K562 (cell line): ENCODE data around the gene VARS1. TPM values are rescaled to one million over a fixed set of nuclear protein-coding genes. Genes with fewer than 3 reads are reported as not detected.

Experiments
- BCOR ChIP-seq: fragments of 450-650 bp; IDR thresholded peaks from 2 replicates; pipeline ENCODE4 v1.6.1; 2016
- E2F5 ChIP-seq: sonication (generic); formaldehyde crosslinking; IDR thresholded peaks from 2 replicates; pipeline ENCODE4 v1.8.0; 2022; ENCODE audit warnings: mild to moderate bottlenecking, missing genetic modification reagents
- EP400 ChIP-seq: fragments of 450-650 bp; IDR thresholded peaks from 2 replicates; pipeline ENCODE4 v1.6.1; 2017; ENCODE audit warnings: antibody characterized with exemption, mild to moderate bottlenecking, moderate library complexity
- GABPA ChIP-seq: fragments of 200-800 bp; sonication (Bioruptor generic); conservative IDR thresholded peaks from 2 replicates; pipeline ENCODE4 v1.6.1; 2016; ENCODE audit warnings: low read depth, missing genetic modification characterization, missing compliant biosample characterization
- ID3 ChIP-seq, 2 experiments: fragments of 250-450 bp in 1 of 2; fragments of 450-650 bp in 1 of 2; sonication (Bioruptor Pico) in 1 of 2; IDR thresholded peaks; 2 replicates each; pipeline versions ENCODE4 v1.6.1 to v1.8.0; 2016 to 2021; ENCODE audit warnings: mild to moderate bottlenecking in 2 of 2, moderate library complexity in 2 of 2, missing compliant biosample characterization in 1 of 2, missing genetic modification characterization in 1 of 2
- MTA1 ChIP-seq: fragments of 450-650 bp; IDR thresholded peaks from 2 replicates; pipeline ENCODE4 v1.6.1; 2017; ENCODE audit warnings: borderline replicate concordance
- MXI1 ChIP-seq: IDR thresholded peaks from 2 replicates; pipeline ENCODE4 v1.6.1; 2011; ENCODE audit warnings: low read depth, mild to moderate bottlenecking, improper control_type of control experiment, low read length
- PHF20 ChIP-seq: fragments of 450-650 bp; IDR thresholded peaks from 2 replicates; pipeline ENCODE4 v1.6.1; 2018; ENCODE audit not compliant: partially characterized antibody
- POU5F1 ChIP-seq: fragments of 150-350 bp; IDR thresholded peaks from 2 replicates; pipeline ENCODE4 v1.6.1; 2014; ENCODE audit warnings: borderline replicate concordance, low read length, low read depth, mild to moderate bottlenecking; ENCODE audit not compliant: partially characterized antibody
- RNF2 ChIP-seq: sonication (generic); IDR thresholded peaks from 2 replicates; pipeline ENCODE4 v1.6.1; 2016
- SMAD4 ChIP-seq: fragments of 250-450 bp; sonication (Bioruptor Pico); conservative IDR thresholded peaks from 2 replicates; pipeline ENCODE4 v1.8.0; 2021; ENCODE audit warnings: inconsistent platforms, mild to moderate bottlenecking, moderate library complexity
- TCF15 ChIP-seq: fragments of 250-450 bp; sonication (Bioruptor Pico); IDR thresholded peaks from 2 replicates; pipeline ENCODE4 v1.8.0; 2022; ENCODE audit warnings: moderate library complexity, mild to moderate bottlenecking, inconsistent platforms
- ZNF41 ChIP-seq: fragments of 250-450 bp; sonication (Bioruptor Pico); conservative IDR thresholded peaks from 2 replicates; pipeline ENCODE4 v1.4.0; 2020; ENCODE audit warnings: mild to moderate bottlenecking
- polyA plus RNA-seq, 8 experiments: library from polyadenylated mRNA; depleted of rRNA in 4 of 8; stranded (reverse) in 5 of 8; unstranded in 3 of 8; fragments of >200 nt; fragmentation: Nextera tagmentation in 2 of 8; fragmentation: Illumina TruSeq in 1 of 8; extraction: Ambion mirVana in 2 of 8; extraction: Trizol in 1 of 8; gene quantifications; 2 replicates each; pipeline versions ENCODE4 v1.2.1 to v1.2.3, GENCODE V29; 2011 to 2014; ENCODE audit warnings: inconsistent platforms in 1 of 8, missing spikeins in 1 of 8
- total RNA-seq, 7 experiments: library from RNA; depleted of rRNA in 6 of 7; stranded (reverse); fragments of >200 nt in 6 of 7; fragmentation: Illumina TruSeq in 2 of 7; extraction: Trizol in 2 of 7; gene quantifications; 2 replicates each; pipeline versions ENCODE4 v1.2.1 to v1.2.3, GENCODE V29; 2011 to 2021; ENCODE audit warnings: low replicate concordance in 1 of 7
- TF ChIP-seq, protein P1 (sequence below): sonication (generic); formaldehyde crosslinking; IDR thresholded peaks from 2 replicates; pipeline ENCODE4 v1.8.0; 2023; ENCODE audit warnings: missing genetic modification reagents, mild to moderate bottlenecking, borderline replicate concordance
- TF ChIP-seq, protein P2 (sequence below): fragments of 250-450 bp; sonication (Bioruptor Pico); IDR thresholded peaks from 2 replicates; pipeline ENCODE4 v1.8.0; 2022; ENCODE audit warnings: inconsistent platforms
- TF ChIP-seq, protein P3 (sequence below): fragments of 450-650 bp; formaldehyde crosslinking; IDR thresholded peaks from 2 replicates; pipeline ENCODE4 v1.4.0; 2022; ENCODE audit warnings: mild to moderate bottlenecking, moderate library complexity

The VARS1 gene
- total and polyA plus RNA-seq, 9 of the 15 experiments (the other 6 are each of a cell fraction or from before 2014, with no cell fraction given) = 2.9 to 488 (median 130) TPM

- TF ChIP-seq, protein P1, sequence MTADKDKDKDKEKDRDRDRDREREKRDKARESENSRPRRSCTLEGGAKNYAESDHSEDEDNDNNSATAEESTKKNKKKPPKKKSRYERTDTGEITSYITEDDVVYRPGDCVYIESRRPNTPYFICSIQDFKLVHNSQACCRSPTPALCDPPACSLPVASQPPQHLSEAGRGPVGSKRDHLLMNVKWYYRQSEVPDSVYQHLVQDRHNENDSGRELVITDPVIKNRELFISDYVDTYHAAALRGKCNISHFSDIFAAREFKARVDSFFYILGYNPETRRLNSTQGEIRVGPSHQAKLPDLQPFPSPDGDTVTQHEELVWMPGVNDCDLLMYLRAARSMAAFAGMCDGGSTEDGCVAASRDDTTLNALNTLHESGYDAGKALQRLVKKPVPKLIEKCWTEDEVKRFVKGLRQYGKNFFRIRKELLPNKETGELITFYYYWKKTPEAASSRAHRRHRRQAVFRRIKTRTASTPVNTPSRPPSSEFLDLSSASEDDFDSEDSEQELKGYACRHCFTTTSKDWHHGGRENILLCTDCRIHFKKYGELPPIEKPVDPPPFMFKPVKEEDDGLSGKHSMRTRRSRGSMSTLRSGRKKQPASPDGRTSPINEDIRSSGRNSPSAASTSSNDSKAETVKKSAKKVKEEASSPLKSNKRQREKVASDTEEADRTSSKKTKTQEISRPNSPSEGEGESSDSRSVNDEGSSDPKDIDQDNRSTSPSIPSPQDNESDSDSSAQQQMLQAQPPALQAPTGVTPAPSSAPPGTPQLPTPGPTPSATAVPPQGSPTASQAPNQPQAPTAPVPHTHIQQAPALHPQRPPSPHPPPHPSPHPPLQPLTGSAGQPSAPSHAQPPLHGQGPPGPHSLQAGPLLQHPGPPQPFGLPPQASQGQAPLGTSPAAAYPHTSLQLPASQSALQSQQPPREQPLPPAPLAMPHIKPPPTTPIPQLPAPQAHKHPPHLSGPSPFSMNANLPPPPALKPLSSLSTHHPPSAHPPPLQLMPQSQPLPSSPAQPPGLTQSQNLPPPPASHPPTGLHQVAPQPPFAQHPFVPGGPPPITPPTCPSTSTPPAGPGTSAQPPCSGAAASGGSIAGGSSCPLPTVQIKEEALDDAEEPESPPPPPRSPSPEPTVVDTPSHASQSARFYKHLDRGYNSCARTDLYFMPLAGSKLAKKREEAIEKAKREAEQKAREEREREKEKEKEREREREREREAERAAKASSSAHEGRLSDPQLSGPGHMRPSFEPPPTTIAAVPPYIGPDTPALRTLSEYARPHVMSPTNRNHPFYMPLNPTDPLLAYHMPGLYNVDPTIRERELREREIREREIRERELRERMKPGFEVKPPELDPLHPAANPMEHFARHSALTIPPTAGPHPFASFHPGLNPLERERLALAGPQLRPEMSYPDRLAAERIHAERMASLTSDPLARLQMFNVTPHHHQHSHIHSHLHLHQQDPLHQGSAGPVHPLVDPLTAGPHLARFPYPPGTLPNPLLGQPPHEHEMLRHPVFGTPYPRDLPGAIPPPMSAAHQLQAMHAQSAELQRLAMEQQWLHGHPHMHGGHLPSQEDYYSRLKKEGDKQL (CRISPR knock-in tag) = 0 out of 2 replicates have a peak, but pooled peaks have one; percentile 85
- TF ChIP-seq GABPA (tag) (no peak), POU5F1 (no peak), RNF2 (peak; percentile 76), ID3 (CRISPR knock-in tag; IDR thresholded peaks at IDR 0.05) (no peak), ID3 (tag; IDR thresholded peaks at IDR 0.05) (peak; percentile 82), SMAD4 (CRISPR knock-in tag) (peak; percentile 81), TCF15 (CRISPR knock-in tag) (no peak), MTA1 (no peak; the same call in none of the 2 replicates), EP400 (no peak), E2F5 (CRISPR knock-in tag) (peak; percentile 76; the same call in 1 of the 2 replicates), ZNF41 (CRISPR knock-in tag) (0 out of 2 replicates have a peak, but pooled peaks have one; percentile 46), PHF20 (peak; percentile 80), MXI1 (peak; percentile 49), BCOR (peak; percentile 85)
- TF ChIP-seq, protein P2, sequence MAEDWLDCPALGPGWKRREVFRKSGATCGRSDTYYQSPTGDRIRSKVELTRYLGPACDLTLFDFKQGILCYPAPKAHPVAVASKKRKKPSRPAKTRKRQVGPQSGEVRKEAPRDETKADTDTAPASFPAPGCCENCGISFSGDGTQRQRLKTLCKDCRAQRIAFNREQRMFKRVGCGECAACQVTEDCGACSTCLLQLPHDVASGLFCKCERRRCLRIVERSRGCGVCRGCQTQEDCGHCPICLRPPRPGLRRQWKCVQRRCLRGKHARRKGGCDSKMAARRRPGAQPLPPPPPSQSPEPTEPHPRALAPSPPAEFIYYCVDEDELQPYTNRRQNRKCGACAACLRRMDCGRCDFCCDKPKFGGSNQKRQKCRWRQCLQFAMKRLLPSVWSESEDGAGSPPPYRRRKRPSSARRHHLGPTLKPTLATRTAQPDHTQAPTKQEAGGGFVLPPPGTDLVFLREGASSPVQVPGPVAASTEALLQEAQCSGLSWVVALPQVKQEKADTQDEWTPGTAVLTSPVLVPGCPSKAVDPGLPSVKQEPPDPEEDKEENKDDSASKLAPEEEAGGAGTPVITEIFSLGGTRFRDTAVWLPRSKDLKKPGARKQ (CRISPR knock-in tag) = no peak
- TF ChIP-seq, protein P3, sequence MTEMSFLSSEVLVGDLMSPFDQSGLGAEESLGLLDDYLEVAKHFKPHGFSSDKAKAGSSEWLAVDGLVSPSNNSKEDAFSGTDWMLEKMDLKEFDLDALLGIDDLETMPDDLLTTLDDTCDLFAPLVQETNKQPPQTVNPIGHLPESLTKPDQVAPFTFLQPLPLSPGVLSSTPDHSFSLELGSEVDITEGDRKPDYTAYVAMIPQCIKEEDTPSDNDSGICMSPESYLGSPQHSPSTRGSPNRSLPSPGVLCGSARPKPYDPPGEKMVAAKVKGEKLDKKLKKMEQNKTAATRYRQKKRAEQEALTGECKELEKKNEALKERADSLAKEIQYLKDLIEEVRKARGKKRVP (CRISPR knock-in tag) = peak; percentile 79
Observed at GRCh38 chr6:31815025-31815838, 19.7 kb upstream of the VARS1 start, which contains the start of the genes HSPA1A and HSPA1L (continued).
